ENCODE results near the gene EYA4. TPM values are rescaled to one million over a fixed set of nuclear protein-coding genes. Genes with fewer than 3 reads are reported as not detected.

Gene EYA4
- total and polyA plus RNA-seq, 3 donors from 2014 or later, result 8.1 to 11.3 (median 10.7) TPM

DNA sequence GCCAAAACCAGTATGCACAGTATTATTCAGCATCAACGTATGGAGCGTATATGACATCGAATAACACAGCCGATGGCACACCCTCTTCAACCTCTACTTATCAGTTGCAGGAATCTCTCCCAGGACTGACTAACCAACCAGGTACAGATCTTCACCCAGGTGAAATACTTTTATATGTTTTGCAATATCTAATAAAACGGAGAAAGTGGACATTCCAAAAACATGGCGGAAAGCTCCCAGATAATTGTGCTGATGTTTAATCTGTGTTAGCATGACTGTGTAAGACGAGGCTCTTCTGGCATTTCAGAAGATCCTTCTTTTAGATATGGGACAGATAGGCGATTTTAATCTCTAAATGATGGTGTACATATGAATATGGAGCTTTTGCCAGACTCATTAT lies 227.4 kb downstream of the EYA4 start:
- intact Hi-C loops (cut with DNase I; ENCODE audit: low total_unique reads), result no loop called here
- no peaks in the 10 kb centered on the region for H3K9me3 ChIP-seq
- no peak overlapping the region for H3K4me3 ChIP-seq
- DNase-seq, result no peak
- H3K27ac ChIP-seq, result no peak overlapping the region
- no peaks in the 10 kb centered on the region for H3K4me1 ChIP-seq
- no peaks in the 10 kb centered on the region for H3K27me3 ChIP-seq
- H3K36me3 ChIP-seq (ENCODE audit: low read depth, missing control alignments), result no peaks in the 10 kb centered on the region
- WGBS, 2 donors, result 91 to 93% methylated on average over 8 of the region's 8 CpGs
- TF ChIP-seq, protein P1, sequence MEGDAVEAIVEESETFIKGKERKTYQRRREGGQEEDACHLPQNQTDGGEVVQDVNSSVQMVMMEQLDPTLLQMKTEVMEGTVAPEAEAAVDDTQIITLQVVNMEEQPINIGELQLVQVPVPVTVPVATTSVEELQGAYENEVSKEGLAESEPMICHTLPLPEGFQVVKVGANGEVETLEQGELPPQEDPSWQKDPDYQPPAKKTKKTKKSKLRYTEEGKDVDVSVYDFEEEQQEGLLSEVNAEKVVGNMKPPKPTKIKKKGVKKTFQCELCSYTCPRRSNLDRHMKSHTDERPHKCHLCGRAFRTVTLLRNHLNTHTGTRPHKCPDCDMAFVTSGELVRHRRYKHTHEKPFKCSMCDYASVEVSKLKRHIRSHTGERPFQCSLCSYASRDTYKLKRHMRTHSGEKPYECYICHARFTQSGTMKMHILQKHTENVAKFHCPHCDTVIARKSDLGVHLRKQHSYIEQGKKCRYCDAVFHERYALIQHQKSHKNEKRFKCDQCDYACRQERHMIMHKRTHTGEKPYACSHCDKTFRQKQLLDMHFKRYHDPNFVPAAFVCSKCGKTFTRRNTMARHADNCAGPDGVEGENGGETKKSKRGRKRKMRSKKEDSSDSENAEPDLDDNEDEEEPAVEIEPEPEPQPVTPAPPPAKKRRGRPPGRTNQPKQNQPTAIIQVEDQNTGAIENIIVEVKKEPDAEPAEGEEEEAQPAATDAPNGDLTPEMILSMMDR (IDR thresholded peaks at IDR 0.05), result no peak
- no peak for TF ChIP-seq POLR2A (IDR thresholded peaks at IDR 0.05)

DNA sequence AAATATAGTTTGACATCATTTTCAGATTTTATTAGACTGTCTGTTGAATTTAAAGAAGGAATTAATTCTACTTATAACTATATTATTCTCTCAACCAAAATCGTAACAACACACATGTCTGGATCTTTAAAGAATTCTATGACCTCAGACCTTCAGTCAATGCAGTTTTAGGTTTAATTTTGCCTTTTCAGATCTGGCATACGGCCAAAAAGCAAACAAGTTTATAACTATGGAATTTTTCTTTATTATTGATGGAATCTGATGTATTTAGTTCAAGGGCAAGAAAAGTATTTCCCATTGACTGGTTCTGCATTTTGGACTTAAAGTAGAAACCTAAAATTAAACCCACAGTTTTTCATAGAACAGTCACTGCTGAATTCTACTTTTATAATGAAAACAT lies 233.4 kb downstream of the EYA4 start:
- Histone ChIP-seq H3K4me1 (no peaks in the 10 kb centered on the region), H3K9me3 (no peaks in the 10 kb centered on the region), H3K36me3 (ENCODE audit: low read depth, missing control alignments) (no peaks in the 10 kb centered on the region), H3K27ac (no peak overlapping the region), H3K4me3 (no peak overlapping the region), H3K27me3 (no peaks in the 10 kb centered on the region)
- WGBS, 2 donors, result 71 to 73% methylated on average over 2 of the region's 2 CpGs
- TF ChIP-seq, protein P1 (IDR thresholded peaks at IDR 0.05), result no peak
- no peak for TF ChIP-seq POLR2A (IDR thresholded peaks at IDR 0.05)
- DNase-seq, result no peak
- intact Hi-C loops (cut with DNase I; ENCODE audit: low total_unique reads), result no loop called here

DNA sequence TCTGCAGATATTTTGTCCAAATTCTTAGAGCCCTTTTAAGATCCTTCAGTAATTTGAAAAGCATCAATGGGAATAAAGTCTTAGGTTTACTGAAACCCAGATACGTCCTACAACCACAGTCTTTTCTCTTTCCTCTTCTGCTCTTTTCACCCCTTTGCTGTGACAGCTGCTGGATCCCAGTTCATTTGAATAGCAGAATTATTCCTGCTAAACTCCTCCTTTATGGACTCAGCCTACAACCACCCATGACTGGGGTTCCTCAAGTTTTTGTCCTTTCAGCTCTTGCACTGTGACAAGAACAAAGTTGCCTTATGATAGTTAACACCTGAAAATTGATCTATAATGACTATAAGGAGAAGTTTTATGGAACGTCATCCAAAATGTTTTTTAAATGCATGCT lies 237.5 kb downstream of the EYA4 start:
- H3K27ac ChIP-seq, result no peak overlapping the region
- WGBS, 2 donors, result 83 to 93% methylated on average over 2 of the region's 2 CpGs
- TF ChIP-seq, protein P1 (IDR thresholded peaks at IDR 0.05), result no peak
- TF ChIP-seq POLR2A (IDR thresholded peaks at IDR 0.05), result no peak
- no peak overlapping the region for H3K4me3 ChIP-seq
- no peaks in the 10 kb centered on the region for H3K9me3 ChIP-seq
- H3K27me3 ChIP-seq, result no peaks in the 10 kb centered on the region
- intact Hi-C loops (cut with DNase I; ENCODE audit: low total_unique reads), result no loop called here
- no peaks in the 10 kb centered on the region for H3K36me3 ChIP-seq (ENCODE audit: low read depth, missing control alignments)
- H3K4me1 ChIP-seq, result no peaks in the 10 kb centered on the region
- no peak for DNase-seq

DNA sequence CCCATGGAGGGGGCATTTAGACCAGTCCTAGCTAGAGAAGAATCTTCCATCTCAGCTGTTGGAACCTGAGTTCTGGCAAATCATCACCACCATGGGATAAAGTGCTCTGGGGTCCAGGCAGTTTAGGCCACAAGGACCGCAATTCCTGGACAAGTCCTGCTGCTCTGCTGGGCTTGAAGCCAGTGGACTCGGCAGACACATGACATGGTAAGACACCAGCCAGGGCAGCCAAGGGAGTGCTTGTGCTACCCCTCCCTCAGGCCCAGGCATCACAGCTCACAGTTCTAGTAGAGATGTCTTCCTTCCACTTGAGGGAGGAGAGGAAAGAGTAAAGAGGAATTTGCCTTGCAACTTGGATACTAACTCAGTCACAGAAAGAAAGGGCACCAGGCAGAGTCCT lies 246.0 kb downstream of the EYA4 start:
- WGBS, 2 donors, result 96% methylated on average over 2 of the region's 2 CpGs; no CpG with 5 or more reads in 1 of the 2 donors
- Histone ChIP-seq H3K9me3 (no peaks in the 10 kb centered on the region), H3K4me3 (no peak overlapping the region), H3K36me3 (ENCODE audit: low read depth, missing control alignments) (no peaks in the 10 kb centered on the region), H3K27me3 (no peaks in the 10 kb centered on the region), H3K4me1 (no peaks in the 10 kb centered on the region), H3K27ac (no peak overlapping the region)
- intact Hi-C loops (cut with DNase I; ENCODE audit: low total_unique reads), result no loop called here
- DNase-seq, result no peak
- TF ChIP-seq, protein P1 (IDR thresholded peaks at IDR 0.05), result no peak
- TF ChIP-seq POLR2A (IDR thresholded peaks at IDR 0.05), result no peak

DNA sequence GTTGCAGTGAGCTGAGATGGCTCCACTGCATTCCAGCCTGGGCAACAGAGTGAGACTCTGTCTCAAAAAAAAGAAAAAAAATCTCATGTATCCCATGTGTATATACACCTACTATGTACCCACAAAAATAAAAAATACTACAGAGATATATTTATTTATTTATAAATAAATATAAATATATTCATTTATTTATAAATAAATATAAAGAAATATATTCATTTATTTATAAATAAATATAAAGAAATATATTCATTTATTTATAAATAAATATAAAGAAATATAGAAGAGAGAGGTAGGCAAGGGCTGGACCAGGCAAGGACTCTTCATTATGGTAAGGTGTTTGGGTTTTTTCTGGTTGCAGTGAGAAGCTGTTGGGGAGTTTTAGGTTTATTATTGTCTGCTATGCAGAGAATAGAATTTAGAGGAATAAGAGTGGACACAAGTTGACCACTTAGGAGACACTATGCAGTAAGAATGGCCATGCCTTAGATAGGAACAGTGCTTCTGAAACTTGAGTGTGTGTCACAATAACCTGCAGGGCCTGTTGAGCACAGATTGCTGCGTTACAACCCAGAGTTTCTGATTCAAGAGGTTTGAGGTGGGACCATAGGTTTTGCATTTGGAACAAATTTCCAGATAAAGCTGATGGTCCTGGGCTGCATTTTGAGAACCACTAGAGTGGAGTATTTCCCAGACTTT lies 254.2 kb downstream of the EYA4 start:
- Histone ChIP-seq H3K4me1 (no peaks in the 10 kb centered on the region), H3K36me3 (ENCODE audit: low read depth, missing control alignments) (no peaks in the 10 kb centered on the region), H3K27ac (no peak overlapping the region), H3K27me3 (no peaks in the 10 kb centered on the region), H3K9me3 (no peaks in the 10 kb centered on the region), H3K4me3 (no peak overlapping the region)
- 89 to 95% methylated on average over 1 of the region's 1 CpG for WGBS, 2 donors
- TF ChIP-seq, protein P1 (IDR thresholded peaks at IDR 0.05), result no peak
- TF ChIP-seq POLR2A (IDR thresholded peaks at IDR 0.05), result no peak
- intact Hi-C loops (cut with DNase I; ENCODE audit: low total_unique reads), result no loop called here
- DNase-seq, result no peak
